PFSK-1 (cell line): ENCODE results near the gene ADGRG2. TPM values are rescaled to one million over a fixed set of nuclear protein-coding genes. Genes with fewer than 3 reads are reported as not detected.

ENCODE experiments used
- FOXP2 ChIP-seq: optimal IDR thresholded peaks from 2 replicates; pipeline ENCODE3; 2011; ENCODE audit warnings: borderline replicate concordance, control low read depth, inconsistent platforms; ENCODE audit not compliant: insufficient read depth; ENCODE audit errors: extremely low read length, extremely low read depth
- POLR2AphosphoS5 ChIP-seq: IDR thresholded peaks from 2 replicates; pipeline ENCODE4 v1.6.1; 2012; ENCODE audit warnings: low read depth, mild to moderate bottlenecking, control low read depth, low read length, moderate library complexity
- REST ChIP-seq, 2 experiments: IDR thresholded peaks; 2 replicates each; pipeline versions ENCODE4 v1.6.1 to v1.8.0; 2011 to 2012; ENCODE audit warnings: low read depth in 2 of 2, low read length in 2 of 2, control low read depth in 1 of 2, inconsistent platforms in 1 of 2, mild to moderate bottlenecking in 1 of 2, moderate library complexity in 1 of 2; ENCODE audit not compliant: insufficient read depth in 1 of 2
- SIN3A ChIP-seq: IDR thresholded peaks from 2 replicates; pipeline ENCODE4 v1.6.1; 2012; ENCODE audit warnings: mild to moderate bottlenecking, low read length, moderate library complexity, borderline replicate concordance; ENCODE audit not compliant: insufficient read depth
- TAF1 ChIP-seq: IDR thresholded peaks from 2 replicates; pipeline ENCODE4 v1.6.1; 2012; ENCODE audit warnings: low read length, control low read depth, borderline replicate concordance; ENCODE audit not compliant: insufficient read depth
- polyA plus RNA-seq: library from polyadenylated mRNA; unstranded; fragments of >200 nt; gene quantifications from one replicate; pipeline ENCODE4 v1.2.1, GENCODE V29; 2012; ENCODE audit warnings: low read depth, missing spikeins; ENCODE audit not compliant: insufficient read length

The ADGRG2 gene
- 0.06 TPM for polyA plus RNA-seq

GRCh38 chrX:19121898-19122640, at the start of gene ADGRG2:
TSS of gene ADGRG2 (minus strand) at chrX:19122468. CDS start at chrX:19068834, 53,634 bp downstream.
- TF ChIP-seq FOXP2 (no peak), TAF1 (no peak), POLR2AphosphoS5 (no peak), SIN3A (no peak), REST (IDR thresholded peaks at IDR 0.05; ENCODE audit: insufficient read depth in 1 of 2, low read depth in 2 of 2, low read length in 2 of 2) (no peak)

GRCh38 chrX:19168609-19169008, 46.3 kb upstream of the ADGRG2 start:
- TF ChIP-seq REST (IDR thresholded peaks at IDR 0.05; ENCODE audit: insufficient read depth in 1 of 2, low read depth in 2 of 2, low read length in 2 of 2) = no peak
- TF ChIP-seq SIN3A = no peak

- TF ChIP-seq SIN3A = no peak
- TF ChIP-seq POLR2AphosphoS5 = no peak
- TF ChIP-seq TAF1 = no peak
- TF ChIP-seq REST (IDR thresholded peaks at IDR 0.05; ENCODE audit: insufficient read depth in 1 of 2, low read depth in 2 of 2, low read length in 2 of 2) = no peak
- no peak for TF ChIP-seq FOXP2
Observed at GRCh38 chrX:19162851-19163250, 40.6 kb upstream of the ADGRG2 start.

GRCh38 chrX:19156186-19156585, 33.9 kb upstream of the ADGRG2 start:
- TF ChIP-seq REST (IDR thresholded peaks at IDR 0.05; ENCODE audit: insufficient read depth in 1 of 2, low read depth in 2 of 2, low read length in 2 of 2) = no peak
- TF ChIP-seq POLR2AphosphoS5 = no peak
- no peak for TF ChIP-seq FOXP2
- TF ChIP-seq SIN3A = no peak
- no peak for TF ChIP-seq TAF1
